PC-3 (cell line): ENCODE data around the gene PRKG2.

Experiments
- CTCF ChIP-seq: fragments of 300-600 bp; sonication (generic); conservative IDR thresholded peaks from 2 replicates; pipeline ENCODE4 v1.5.1; 2017; ENCODE audit warnings: antibody characterized with exemption, low read depth, mild to moderate bottlenecking, low read length
- EZH2 ChIP-seq: fragments of 300-600 bp; sonication (generic); IDR thresholded peaks from one replicate; pipeline ENCODE4 v1.6.1; 2017; ENCODE audit warnings: antibody characterized with exemption, mild to moderate bottlenecking, low read length; ENCODE audit not compliant: unreplicated experiment

- TF ChIP-seq CTCF (no peak), EZH2 (no peak)
Observed at GRCh38 chr4:81205302-81205701, 9.7 kb downstream of the PRKG2 start.
